DND-41 (cell line): Measurements from ENCODE around the gene DOHH.

Experiments used
- CTCF ChIP-seq: IDR thresholded peaks from 2 replicates; pipeline ENCODE4 v1.5.1; 2012; ENCODE audit warnings: borderline replicate concordance, low read length, moderate library complexity, mild to moderate bottlenecking; ENCODE audit not compliant: poor library complexity, severe bottlenecking; ENCODE audit errors: extremely low read depth
- EZH2 ChIP-seq: IDR thresholded peaks from 3 replicates; pipeline ENCODE4 v1.6.1; 2012; ENCODE audit warnings: borderline replicate concordance, low read depth, mild to moderate bottlenecking, moderate library complexity, low read length, inconsistent platforms; ENCODE audit not compliant: severe bottlenecking

DNA sequence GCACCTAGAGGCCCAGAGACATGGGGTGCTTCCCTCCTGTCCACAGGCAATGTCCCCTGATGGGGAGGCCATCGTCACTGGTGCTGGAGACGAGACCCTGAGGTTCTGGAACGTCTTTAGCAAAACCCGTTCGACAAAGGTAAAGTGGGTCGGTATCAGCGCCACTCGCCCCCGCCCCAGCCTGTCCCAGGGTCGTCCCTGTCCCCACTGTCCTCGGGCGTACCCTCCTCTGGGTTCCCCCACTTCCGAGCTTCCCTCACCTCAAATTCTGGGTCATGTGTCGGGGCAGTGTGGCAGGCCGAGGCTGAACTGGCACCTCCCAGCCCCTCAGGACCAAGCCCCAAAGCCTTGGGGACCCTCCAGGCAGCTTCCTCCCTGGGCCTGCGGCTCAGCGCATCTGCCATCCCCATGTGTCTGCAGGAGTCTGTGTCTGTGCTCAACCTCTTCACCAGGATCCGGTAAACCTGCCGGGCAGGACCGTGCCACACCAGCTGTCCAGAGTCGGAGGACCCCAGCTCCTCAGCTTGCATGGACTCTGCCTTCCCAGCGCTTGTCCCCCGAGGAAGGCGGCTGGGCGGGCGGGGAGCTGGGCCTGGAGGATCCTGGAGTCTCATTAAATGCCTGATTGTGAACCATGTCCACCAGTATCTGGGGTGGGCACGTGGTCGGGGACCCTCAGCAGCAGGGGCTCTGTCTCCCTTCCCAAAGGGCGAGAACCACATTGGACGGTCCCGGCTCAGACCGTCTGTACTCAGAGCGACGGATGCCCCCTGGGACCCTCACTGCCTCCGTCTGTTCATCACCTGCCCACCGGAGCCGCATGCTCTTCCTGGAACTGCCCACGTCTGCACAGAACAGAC is 34.1 kb upstream of the DOHH start:
- no peak for TF ChIP-seq CTCF
- no peak for TF ChIP-seq EZH2
